Measurements from ENCODE around the gene TRPV4.

The TRPV4 gene

GRCh38 chr12:109738878-109739665, 94.1 kb downstream of the TRPV4 start:
- DNase-seq: no peak

GRCh38 chr12:109738209-109738608, 95.0 kb downstream of the TRPV4 start:
- DNase-seq: no peak

- no peak for DNase-seq
Observed at GRCh38 chr12:109737631-109738030, 95.6 kb downstream of the TRPV4 start.

- no peak for DNase-seq
Observed at GRCh38 chr12:109737126-109737525, 96.1 kb downstream of the TRPV4 start.

GRCh38 chr12:109736552-109737108, 96.6 kb downstream of the TRPV4 start:
- peak; percentile 84 for DNase-seq

- DNase-seq: no peak
Observed at GRCh38 chr12:109735825-109736551, 97.2 kb downstream of the TRPV4 start.

- DNase-seq: no peak
Observed at GRCh38 chr12:109735051-109735521, 98.1 kb downstream of the TRPV4 start.

- DNase-seq: no peak
Observed at GRCh38 chr12:109734219-109735000, 98.8 kb downstream of the TRPV4 start.

All from hematopoietic multipotent progenitor cell treated with erythropoietin and hydrocortisone succinate and interleukin-3 and kit ligand, for 4 days (in vitro differentiated cells).